Adrenal gland (tissue), 12 donors: ENCODE measurements around the gene ANKRD24. TPM values are rescaled to one million over a fixed set of nuclear protein-coding genes. Genes with fewer than 3 reads are reported as not detected.

Experiments used
- DNase-seq, 7 donors: peaks; one replicate each; pipeline ENCODE4 v3.0.0-alpha.2; 2019 to 2020
- H3K27ac ChIP-seq, 5 donors: fragments of 200-600 bp; sonication (generic) in 4 of 5; 1 replicate in 3 of 5; 2 replicates in 2 of 5; pipeline versions ENCODE4 v1.5.1 to v1.8.0; 2016 to 2020; ENCODE audit warnings: mild to moderate bottlenecking in 1 of 5
- H3K27me3 ChIP-seq: fragments of 200-600 bp; 2 replicates; pipeline ENCODE4 v1.8.0; 2021
- H3K36me3 ChIP-seq, 2 donors: fragments of 200-600 bp; replicated peaks in 1 of 2; 1 replicate in 1 of 2; 2 replicates in 1 of 2; pipeline versions ENCODE4 v1.5.1 to v1.8.0; 2018 to 2022
- H3K4me1 ChIP-seq, 2 donors: fragments of 200-600 bp; replicated peaks in 1 of 2; 1 replicate in 1 of 2; 2 replicates in 1 of 2; pipeline versions ENCODE4 v1.5.1 to v1.8.0; 2018 to 2021
- H3K4me3 ChIP-seq, 4 donors: fragments of 200-600 bp; sonication (generic) in 3 of 4; one replicate each; pipeline ENCODE4 v1.5.1; 2016 to 2018
- H3K9me3 ChIP-seq, 3 donors: fragments of 200-600 bp; sonication (generic) in 1 of 3; replicated peaks in 1 of 3; 1 replicate in 2 of 3; 2 replicates in 1 of 3; pipeline versions ENCODE4 v1.5.1 to v1.8.0; 2016 to 2021
- POLR2A ChIP-seq, 2 donors: fragments of 450-650 bp; IDR thresholded peaks; one replicate each; pipeline ENCODE4 v1.6.1; 2017; ENCODE audit warnings: antibody characterized with exemption in 2 of 2, mild to moderate bottlenecking in 2 of 2, moderate library complexity in 1 of 2
- WGBS, 4 donors: extraction: QIAGEN DNeasy Blood & Tissue Kit in 2 of 4; methylation state at CpG; one replicate each; pipeline versions ENCODE4 v1.1.5 to v1.1.7; 2013 to 2017; 5-methylcytosine and 5-hydroxymethylcytosine counted together
- intact Hi-C, 2 donors: fragments of 100-400 bp; cut with DNase I; formaldehyde crosslinking; loops; one replicate each; pipeline versions ENCODE4 v1.14.1 to v1.15.0; 2022 to 2023
- polyA plus RNA-seq, 3 donors: library from polyadenylated mRNA; stranded (reverse); fragments of 200-250 nt in 2 of 3; fragments of 350-450 nt in 1 of 3; fragmentation: Illumina TruSeq in 1 of 3; extraction: RNeasy Lipid Tissue Mini Kit (QIAGEN cat#74804) in 1 of 3; gene quantifications; one replicate each; pipeline ENCODE4 v1.2.3, GENCODE V29; 2013 to 2014
- total RNA-seq, 9 donors: library from RNA; depleted of rRNA in 4 of 9; stranded (reverse); fragments of >200 nt in 4 of 9; fragments of 120-200 nt in 1 of 9; fragmentation: NEBNext Ultra II Directional in 1 of 9; extraction: Animal tissue kit (Norgen Biotek cat#: 25700) in 1 of 9; gene quantifications; one replicate each; pipeline versions ENCODE4 v1.1.0 to v1.2.4, GENCODE V29; 2013 to 2023
- TF ChIP-seq, protein P1 (sequence below), 6 experiments: fragments of 450-650 bp in 4 of 6; fragments of 200-600 bp in 2 of 6; sonication (generic) in 1 of 6; IDR thresholded peaks; 1 replicate in 5 of 6; 2 replicates in 1 of 6; pipeline versions ENCODE4 v1.5.1 to v1.8.0; 2016 to 2021; ENCODE audit warnings: antibody characterized with exemption in 6 of 6, mild to moderate bottlenecking in 2 of 6, moderate library complexity in 1 of 6
- donor health status: healthy with polysubstance abuse.
- donor health status: Bipolar disorder and iron deficiency.
- donor health status: DM: yes; HTN: yes; CAD: no.
- donor health status: DM: no; HTN: no; CAD: no.
- donor health status: DM: no; HTN: no; CAD: no.
- donor health status: DM: yes; HTN: yes; CAD: no.

The ANKRD24 gene
- total and polyA plus RNA-seq, 12 donors, result 1.1 to 17.2 (median 3.2) TPM

DNA sequence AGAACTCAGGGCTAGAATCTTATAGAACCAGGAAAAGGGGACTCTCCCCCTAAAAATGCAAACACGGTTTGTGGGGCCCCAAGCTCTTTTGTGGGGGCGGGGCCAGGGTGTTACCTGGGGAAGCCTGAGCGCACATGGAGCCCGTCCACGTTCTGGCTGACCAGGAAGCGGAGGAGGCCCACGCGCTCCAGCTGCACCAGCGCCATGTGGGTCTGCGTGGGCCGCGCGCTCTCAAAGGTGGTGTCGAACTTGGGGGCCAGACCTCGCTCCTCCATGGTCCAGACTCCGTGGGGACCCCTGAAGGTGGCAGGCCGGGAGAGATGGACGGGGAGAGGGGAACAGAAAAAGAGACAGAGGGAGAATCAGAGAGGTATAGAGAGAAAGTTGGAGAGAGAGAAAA, 3.5 kb upstream of the ANKRD24 start:
- Histone ChIP-seq H3K4me1 (peaks cover 13 to 20% of the 10 kb centered on the region in 2 donors), H3K27ac (no peak overlapping the region), H3K4me3 (no peak overlapping the region), H3K9me3 (no peaks in the 10 kb centered on the region), H3K36me3 (peaks cover 0 to 41% of the 10 kb centered on the region in 2 donors), H3K27me3 (no peaks in the 10 kb centered on the region)
- intact Hi-C loops, result no loop called here
- WGBS, 4 donors, result 89 to 92% (median 91%) methylated on average over 18 of the region's 18 CpGs
- no peak for DNase-seq
- TF ChIP-seq, protein P1, sequence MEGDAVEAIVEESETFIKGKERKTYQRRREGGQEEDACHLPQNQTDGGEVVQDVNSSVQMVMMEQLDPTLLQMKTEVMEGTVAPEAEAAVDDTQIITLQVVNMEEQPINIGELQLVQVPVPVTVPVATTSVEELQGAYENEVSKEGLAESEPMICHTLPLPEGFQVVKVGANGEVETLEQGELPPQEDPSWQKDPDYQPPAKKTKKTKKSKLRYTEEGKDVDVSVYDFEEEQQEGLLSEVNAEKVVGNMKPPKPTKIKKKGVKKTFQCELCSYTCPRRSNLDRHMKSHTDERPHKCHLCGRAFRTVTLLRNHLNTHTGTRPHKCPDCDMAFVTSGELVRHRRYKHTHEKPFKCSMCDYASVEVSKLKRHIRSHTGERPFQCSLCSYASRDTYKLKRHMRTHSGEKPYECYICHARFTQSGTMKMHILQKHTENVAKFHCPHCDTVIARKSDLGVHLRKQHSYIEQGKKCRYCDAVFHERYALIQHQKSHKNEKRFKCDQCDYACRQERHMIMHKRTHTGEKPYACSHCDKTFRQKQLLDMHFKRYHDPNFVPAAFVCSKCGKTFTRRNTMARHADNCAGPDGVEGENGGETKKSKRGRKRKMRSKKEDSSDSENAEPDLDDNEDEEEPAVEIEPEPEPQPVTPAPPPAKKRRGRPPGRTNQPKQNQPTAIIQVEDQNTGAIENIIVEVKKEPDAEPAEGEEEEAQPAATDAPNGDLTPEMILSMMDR (IDR thresholded peaks at IDR 0.05), result no peak
- no peak for TF ChIP-seq POLR2A (IDR thresholded peaks at IDR 0.05)

DNA sequence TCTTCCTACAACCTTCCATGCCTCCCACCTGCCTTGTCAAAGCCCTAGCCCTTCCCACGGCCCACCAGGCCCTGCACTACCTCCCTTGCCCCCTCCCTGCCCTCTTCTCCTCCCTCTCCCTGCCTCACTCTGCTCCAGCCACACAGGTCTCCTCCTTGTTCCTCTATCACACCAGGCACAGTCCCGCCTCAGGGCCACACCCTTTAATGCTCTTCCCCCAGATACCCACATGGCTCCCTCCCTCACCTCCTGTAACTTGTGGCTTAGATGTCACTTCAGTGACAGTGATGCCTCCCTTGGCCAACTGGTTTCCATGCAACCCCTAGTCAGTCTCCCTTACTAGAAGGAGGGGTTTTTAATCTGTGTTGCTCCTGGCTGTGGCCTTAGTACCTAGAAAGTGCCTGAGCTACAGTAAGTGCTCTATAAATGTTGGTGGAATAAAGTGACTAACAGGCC, 1.4 kb upstream of the ANKRD24 start:
- TF ChIP-seq, protein P1 (IDR thresholded peaks at IDR 0.05), result no peak
- no peak for TF ChIP-seq POLR2A (IDR thresholded peaks at IDR 0.05)
- no peaks in the 10 kb centered on the region for H3K27me3 ChIP-seq
- no peak for DNase-seq
- no peaks in the 10 kb centered on the region for H3K9me3 ChIP-seq
- H3K36me3 ChIP-seq, result peaks cover 0 to 29% of the 10 kb centered on the region in 2 donors
- intact Hi-C loops, result no loop called here
- peaks cover 13 to 20% of the 10 kb centered on the region in 2 donors for H3K4me1 ChIP-seq
- H3K4me3 ChIP-seq, result no peak overlapping the region
- WGBS, 4 donors, result 57 to 79% (median 66%) methylated on average over 2 of the region's 2 CpGs
- no peak overlapping the region for H3K27ac ChIP-seq

DNA sequence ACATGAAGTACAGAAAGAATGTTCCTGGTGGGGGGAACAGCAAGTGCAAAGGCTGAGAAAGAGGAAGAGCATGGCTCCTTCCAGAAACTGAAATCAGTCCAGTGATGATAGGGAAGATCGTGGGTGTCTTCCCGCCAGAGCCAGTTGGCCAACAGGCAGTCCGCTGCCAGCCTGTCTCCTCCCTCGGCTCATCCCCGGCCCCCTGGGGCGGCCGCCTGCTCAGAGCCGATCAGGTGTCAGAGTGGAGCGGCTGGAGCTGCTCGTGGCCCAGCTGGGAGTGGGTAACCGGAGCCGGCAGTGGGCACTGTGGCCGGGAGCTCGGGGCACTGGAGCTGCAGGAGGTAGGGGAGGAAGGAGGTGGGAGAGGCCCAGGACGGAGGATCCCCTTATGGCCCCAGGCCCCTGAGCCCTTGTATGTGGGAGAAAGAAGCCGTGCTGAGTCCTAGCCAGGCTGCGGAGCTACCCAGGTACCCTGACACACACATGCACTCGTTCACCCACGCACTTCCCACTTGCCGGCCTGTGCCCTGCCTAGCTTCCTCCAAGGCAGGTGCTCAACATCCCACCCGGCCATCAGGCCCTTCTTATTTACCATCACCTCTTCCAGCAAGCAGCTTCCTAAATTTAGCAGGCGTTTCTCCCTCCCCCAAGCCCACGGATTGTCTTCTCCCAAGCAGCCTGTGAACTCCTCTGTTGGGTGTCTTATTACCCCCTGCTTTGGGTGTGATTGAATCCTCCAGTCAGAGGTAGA, 1.7 kb downstream of the ANKRD24 start:
- intact Hi-C loops, result no loop called here
- no peak for DNase-seq
- 40 to 43% (median 41%) methylated on average over 22 to 23 of the region's 23 CpGs for WGBS, 4 donors
- H3K27me3 ChIP-seq, result no peaks in the 10 kb centered on the region
- no peak overlapping the region for H3K27ac ChIP-seq
- H3K9me3 ChIP-seq, result no peaks in the 10 kb centered on the region
- H3K36me3 ChIP-seq, result peaks cover 0 to 11% of the 10 kb centered on the region in 2 donors
- TF ChIP-seq POLR2A (IDR thresholded peaks at IDR 0.05), result no peak
- TF ChIP-seq, protein P1 (IDR thresholded peaks at IDR 0.05), result no peak
- no peak overlapping the region for H3K4me3 ChIP-seq
- H3K4me1 ChIP-seq, result peaks cover 13 to 20% of the 10 kb centered on the region in 2 donors

DNA sequence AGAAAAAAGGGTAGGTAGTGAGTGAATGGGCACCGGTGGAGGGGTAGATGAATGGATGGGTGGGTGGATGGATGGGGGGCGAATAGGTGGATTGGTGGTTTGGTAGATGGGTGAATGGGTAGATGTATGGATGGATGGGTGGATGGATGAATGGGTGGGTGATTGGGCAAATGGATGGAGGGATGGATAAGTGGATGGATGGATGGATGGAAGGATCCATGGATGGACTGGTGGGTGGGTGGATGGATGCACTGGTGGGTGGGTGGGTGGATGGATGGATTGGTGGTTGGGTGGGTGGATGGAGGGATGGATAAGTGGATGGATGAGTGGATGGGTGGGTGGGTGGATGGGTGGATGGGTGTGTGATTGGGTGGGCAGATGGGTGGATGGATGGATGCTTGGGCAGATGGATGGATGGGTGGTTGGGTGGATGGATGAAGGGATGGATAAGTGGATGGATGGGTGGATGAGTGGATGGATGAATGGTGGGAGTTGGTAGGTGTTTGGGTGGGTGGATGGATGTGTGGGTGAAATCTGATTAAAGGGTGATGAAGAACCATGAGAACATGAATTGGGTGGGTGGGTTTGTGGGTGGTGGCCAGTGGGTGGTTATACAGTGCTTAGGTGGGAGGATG, 2.3 kb downstream of the ANKRD24 start:
- Histone ChIP-seq H3K4me1 (peaks cover 13 to 20% of the 10 kb centered on the region in 2 donors), H3K36me3 (peaks cover 0 to 8% of the 10 kb centered on the region in 2 donors), H3K4me3 (no peak overlapping the region), H3K27me3 (no peaks in the 10 kb centered on the region), H3K9me3 (no peaks in the 10 kb centered on the region), H3K27ac (no peak overlapping the region)
- TF ChIP-seq, protein P1 (IDR thresholded peaks at IDR 0.05), result no peak
- TF ChIP-seq POLR2A (IDR thresholded peaks at IDR 0.05), result no peak
- intact Hi-C loops, result loop anchor here in 1 of 2 donors (5.0 kb wide), 1 partner anchor 33 kb away; the partner anchor contains the start of gene CREB3L3
- DNase-seq, result no peak
- 82 to 97% (median 92%) methylated on average over 2 of the region's 2 CpGs for WGBS, 4 donors
